IPS-18c (cell line): ENCODE data around the gene EIF4E3.

Source experiments
- H3K4me3 ChIP-seq: 2 replicates; pipeline ENCODE4 v1.7.0; 2013; ENCODE audit warnings: low read depth, mild to moderate bottlenecking, low read length, moderate library complexity; ENCODE audit not compliant: insufficient read depth
- H3K9me3 ChIP-seq: one replicate; pipeline ENCODE4 v1.6.1; 2013; ENCODE audit warnings: mild to moderate bottlenecking, low read length, moderate library complexity; ENCODE audit not compliant: control insufficient read depth, insufficient read depth

The EIF4E3 gene

DNA sequence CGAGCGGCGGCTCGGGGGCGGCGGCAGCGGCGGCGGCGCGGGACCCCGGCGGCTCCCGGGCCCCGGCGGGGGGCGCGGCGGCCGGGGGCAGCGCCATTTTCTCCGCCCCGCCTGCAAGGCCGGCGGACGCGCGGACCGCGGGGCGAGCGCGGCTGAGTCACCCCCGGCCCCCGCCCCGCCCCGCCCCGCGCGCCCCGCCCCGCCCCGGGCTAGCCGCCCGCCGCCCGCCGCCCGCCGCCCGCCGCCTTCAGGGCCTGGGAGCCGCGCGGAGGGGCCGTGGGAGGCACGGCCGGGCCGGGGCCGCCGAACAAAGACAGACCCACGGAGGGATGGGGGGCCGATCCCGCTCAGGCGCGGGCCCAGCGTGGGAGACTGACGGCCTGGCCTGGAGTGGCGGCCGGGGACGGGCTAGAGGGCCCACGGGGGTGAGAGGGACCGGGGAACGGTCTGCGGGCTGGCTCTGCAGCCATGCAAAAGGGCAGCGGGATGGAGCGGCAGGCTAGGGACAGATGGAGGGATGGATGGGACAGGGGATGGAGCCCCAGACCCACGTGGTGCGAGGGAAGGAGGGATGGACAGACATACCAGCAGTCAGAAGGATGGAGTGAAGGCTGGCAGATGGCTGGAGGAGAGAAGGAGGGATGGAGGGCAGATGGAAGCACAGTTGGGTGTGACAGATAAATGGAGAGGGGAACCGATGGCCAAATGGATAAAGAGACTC, at the start of gene EIF4E3:
EIF4E3 (minus strand) TSS at position 132 of the 721 bp plus-strand sequence; CDS start at position 97, 35 bp downstream.
- H3K4me3 ChIP-seq, result peak within 1 kb of the TSS; percentile 74
- no peaks in the 10 kb centered on the region for H3K9me3 ChIP-seq

DNA sequence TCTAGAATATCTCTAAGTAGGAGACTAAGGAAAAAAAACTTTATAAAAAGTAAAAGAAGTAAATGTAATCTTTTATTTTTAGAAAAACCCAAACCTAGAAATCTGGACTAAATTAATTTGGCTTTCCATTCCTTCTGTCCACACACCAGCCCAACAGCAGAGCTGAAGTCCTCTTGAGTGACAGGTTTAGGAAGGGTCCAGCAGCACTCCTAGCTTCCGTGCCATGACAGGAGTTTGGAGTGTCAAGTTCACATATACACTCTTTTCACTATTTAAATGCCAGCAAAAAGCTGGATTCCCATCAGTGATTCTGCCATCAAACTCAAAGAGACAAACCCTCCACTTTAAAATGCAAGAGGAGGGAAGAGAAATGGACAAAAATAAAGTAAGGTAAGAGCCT, 46.7 kb upstream of the EIF4E3 start:
- Histone ChIP-seq H3K4me3 (no peak overlapping the region), H3K9me3 (no peaks in the 10 kb centered on the region)

DNA sequence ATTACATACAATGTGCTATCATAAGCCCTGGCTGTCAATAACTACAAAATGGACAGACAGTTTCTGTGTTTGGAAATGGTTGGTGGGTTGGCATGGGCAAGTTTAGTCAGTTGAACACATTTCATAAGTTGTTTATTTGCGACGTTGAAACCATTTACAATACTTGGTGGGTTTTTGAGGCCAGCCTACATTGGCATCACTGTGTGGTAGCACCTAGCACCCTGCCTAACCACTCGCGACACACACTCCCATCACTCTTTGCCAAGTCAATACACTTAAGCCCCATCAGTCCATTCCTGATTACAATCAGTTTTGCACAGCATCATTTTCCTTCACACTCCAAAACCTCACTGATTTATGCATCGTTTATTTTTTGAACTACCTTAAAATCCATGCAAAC, 45.9 kb upstream of the EIF4E3 start:
- H3K4me3 ChIP-seq, result no peak overlapping the region
- H3K9me3 ChIP-seq, result no peaks in the 10 kb centered on the region

DNA sequence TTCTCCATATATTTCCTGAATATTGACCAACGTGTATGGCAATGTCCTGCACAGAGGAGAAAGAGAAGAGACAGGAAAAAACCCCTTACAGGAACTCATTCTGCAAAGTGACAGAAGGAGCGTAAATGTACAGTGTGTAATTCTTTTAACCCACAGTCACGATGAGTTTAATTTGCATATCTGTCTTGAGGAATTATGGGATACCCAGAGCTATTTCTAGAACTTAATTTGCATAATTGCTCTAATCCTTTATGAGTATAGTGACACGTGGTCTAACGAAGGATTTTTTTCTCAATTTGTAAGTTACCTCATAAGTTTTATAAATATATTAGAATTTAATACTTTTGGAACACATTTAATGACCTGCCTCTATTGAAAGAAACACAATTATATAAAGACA, 38.2 kb upstream of the EIF4E3 start:
- H3K9me3 ChIP-seq, result no peaks in the 10 kb centered on the region

DNA sequence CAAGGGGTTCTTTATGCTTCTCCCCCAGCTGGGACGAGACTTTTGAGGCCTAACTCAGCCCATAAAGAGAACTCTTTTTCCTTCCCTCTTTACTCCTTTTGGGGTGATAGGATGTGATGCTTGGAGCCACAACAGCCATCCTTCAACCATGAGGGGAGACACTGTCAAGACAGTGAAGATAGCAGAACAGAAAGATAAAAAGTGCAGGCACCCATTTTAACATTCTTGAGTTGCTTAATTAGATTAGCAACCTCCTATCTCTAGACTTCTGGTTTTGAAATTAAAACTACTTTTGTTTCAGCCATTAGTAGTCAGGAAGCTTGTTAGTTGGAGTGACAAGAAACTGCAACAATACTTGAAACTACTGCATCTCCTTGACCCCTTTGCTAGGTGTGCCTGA, 34.9 kb upstream of the EIF4E3 start:
- Histone ChIP-seq H3K9me3 (no peaks in the 10 kb centered on the region), H3K4me3 (no peak overlapping the region)

More for the DNA sequence above, 38.2 kb upstream of the EIF4E3 start:
- H3K4me3 ChIP-seq, result no peak overlapping the region

DNA sequence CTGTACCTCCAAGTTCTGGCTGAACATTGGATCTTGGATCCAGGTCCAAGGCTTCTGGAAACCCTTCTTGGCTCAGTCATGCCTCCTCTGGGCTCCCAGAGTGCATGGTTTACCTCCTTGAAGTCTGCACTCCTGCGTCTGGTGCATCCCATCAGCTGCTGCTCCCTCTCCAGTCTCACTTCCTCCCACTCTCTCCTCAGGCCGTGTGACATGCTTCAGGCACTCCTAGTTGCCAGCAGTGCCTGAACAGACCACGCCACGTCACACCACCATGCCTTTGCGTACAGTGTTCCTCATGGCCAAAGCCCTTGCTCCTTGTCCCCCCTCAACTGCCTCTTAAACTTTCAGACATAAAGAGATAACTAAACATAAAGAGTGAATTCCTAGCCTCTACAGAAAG, 34.2 kb upstream of the EIF4E3 start:
- no peak overlapping the region for H3K4me3 ChIP-seq
- no peaks in the 10 kb centered on the region for H3K9me3 ChIP-seq

DNA sequence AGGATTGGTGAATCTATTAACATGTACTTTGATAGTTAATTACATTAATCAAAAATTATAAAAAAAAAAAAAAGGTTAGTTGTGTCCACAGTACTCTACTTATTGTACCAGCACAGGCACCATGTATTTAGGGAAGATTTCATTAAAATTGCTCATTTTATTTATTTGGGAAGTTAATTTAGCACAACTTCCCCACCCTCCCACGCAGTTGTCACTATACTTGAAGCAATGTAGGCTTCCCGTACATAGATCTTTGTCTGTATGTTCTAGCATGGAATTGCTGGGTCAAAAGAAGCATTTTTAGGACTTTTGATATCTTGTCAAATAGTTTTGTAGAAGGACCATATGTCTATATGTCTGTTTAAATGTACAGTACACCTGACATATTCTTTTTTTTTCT, 32.9 kb upstream of the EIF4E3 start:
- H3K9me3 ChIP-seq, result no peaks in the 10 kb centered on the region
- no peak overlapping the region for H3K4me3 ChIP-seq

DNA sequence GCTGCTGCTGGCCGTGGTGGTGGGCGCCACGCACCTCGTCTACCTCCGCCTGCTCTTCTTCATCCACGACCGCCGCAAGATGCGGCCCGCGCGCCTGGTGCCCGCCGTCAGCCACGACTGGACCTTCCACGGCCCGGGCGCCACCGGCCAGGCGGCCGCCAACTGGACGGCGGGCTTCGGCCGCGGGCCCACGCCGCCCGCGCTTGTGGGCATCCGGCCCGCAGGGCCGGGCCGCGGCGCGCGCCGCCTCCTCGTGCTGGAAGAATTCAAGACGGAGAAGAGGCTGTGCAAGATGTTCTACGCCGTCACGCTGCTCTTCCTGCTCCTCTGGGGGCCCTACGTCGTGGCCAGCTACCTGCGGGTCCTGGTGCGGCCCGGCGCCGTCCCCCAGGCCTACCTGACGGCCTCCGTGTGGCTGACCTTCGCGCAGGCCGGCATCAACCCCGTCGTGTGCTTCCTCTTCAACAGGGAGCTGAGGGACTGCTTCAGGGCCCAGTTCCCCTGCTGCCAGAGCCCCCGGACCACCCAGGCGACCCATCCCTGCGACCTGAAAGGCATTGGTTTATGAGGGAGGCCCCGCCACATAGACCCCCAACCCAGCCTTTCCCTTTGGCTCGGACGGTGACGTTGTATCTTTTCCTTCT, 29.5 kb upstream of the EIF4E3 start:
- no peaks in the 10 kb centered on the region for H3K9me3 ChIP-seq
- H3K4me3 ChIP-seq, result peak overlapping the region; percentile 69; the same call in 1 of the 2 replicates

DNA sequence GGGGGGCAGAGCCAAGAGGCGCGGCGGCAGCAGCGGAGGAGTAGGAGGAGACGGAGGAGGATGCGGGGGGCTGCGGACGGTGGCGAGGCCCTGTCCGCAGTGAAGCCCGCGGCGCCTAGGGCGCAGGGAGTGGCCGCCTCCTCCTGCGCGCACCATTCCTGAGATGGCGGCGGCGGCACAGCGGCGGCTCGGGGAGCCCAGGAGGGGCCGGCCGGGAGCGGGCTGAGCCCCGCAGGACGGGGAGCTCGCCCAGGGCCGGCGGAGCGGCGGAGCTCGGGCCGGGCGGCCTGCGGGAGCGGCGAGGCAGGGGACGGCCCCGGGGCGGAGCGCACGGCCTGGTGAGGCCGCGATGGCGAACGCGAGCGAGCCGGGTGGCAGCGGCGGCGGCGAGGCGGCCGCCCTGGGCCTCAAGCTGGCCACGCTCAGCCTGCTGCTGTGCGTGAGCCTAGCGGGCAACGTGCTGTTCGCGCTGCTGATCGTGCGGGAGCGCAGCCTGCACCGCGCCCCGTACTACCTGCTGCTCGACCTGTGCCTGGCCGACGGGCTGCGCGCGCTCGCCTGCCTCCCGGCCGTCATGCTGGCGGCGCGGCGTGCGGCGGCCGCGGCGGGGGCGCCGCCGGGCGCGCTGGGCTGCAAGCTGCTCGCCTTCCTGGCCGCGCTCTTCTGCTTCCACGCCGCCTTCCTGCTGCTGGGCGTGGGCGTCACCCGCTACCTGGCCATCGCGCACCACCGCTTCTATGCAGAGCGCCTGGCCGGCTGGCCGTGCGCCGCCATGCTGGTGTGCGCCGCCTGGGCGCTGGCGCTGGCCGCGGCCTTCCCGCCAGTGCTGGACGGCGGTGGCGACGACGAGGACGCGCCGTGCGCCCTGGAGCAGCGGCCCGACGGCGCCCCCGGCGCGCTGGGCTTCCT, 28.8 kb upstream of the EIF4E3 start, which contains the start of gene GPR27:
GPR27 (plus strand) TSS at position 155 of the 909 bp plus-strand sequence; CDS start at position 350, 195 bp downstream.
- Histone ChIP-seq H3K9me3 (no peaks in the 10 kb centered on the region), H3K4me3 (peak within 1 kb of the TSS; percentile 69)

DNA sequence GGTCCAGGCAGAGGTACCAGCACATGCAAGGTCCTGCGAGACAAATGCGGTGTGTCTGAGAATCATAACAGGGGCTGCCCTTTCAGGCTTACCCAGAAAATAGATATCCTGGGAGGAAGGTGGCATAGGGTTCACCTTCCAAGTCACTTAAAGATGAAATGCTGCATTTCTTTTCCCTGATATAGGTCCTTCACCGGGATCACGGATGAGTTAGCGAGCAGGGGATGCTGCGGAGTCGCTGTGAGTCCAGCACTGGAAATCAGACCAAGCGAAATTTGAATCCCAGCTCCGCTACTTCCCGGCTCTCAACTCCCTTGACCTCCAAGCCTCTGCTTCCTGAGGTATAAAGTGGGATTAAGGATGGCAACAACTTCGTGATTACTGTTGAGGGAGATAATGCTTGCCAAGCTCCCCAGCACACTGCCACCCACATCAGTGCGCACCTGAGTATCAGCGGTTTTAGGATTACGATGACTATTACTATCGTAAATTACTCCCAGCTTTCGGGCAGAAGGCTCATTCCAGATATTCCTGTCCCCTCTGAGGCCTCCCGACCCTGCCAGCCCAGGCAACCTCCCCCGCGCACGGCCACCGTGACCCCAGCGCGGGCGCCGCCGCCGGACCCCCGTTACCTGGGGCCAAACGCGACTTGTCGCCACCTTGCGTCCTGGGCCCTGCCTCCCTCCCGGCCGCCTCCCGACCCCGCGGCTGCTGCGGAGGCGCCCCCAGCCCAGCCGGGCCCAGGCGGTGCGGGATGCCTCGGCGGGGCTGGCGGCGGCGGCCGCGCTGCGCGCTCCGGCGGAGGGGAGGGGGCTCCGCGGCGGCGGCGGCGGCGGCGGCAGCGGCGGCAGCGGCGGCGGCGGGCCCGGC, 27.9 kb upstream of the EIF4E3 start:
- Histone ChIP-seq H3K4me3 (peak overlapping the region; percentile 69), H3K9me3 (no peaks in the 10 kb centered on the region)

DNA sequence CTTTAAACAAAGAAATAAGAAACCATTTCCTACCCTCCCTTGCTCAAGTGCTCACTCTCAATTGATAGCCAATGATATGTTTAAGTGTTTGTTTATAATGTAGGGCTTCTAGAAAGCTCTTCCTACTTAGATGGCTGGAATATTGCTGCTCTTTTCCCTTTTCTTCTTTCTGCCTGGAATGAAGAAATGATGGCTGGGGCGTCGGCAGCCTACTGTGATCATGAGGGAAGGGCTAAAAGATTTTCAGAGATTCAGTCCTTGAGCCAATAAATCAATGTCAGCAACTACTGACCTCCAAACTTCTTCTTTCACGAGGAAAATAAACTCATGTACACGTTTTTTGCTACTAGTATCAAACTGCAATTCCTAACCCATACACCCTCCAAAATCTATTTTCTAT, 26.4 kb upstream of the EIF4E3 start:
- H3K9me3 ChIP-seq, result no peaks in the 10 kb centered on the region
- H3K4me3 ChIP-seq, result no peak overlapping the region

DNA sequence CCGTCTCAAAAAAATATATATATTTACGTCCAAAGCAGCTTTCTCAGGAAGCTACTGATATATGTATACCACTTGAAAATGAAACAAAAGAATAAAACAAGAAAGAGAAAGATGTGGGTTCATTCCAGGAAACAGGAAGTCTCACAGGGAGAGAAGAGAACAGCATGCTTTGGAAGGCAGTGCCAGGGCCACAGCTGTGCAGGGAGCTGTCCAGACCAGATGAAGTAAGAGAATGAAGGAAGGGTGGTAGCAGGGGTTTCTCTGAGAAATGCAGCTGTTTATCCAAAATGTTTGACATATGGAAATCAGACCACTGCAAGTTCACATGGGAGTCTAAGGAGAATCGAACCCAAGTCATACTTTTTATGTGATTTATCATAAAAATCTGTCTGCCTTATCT, 19.5 kb upstream of the EIF4E3 start:
- H3K9me3 ChIP-seq, result no peaks in the 10 kb centered on the region
- H3K4me3 ChIP-seq, result no peak overlapping the region

DNA sequence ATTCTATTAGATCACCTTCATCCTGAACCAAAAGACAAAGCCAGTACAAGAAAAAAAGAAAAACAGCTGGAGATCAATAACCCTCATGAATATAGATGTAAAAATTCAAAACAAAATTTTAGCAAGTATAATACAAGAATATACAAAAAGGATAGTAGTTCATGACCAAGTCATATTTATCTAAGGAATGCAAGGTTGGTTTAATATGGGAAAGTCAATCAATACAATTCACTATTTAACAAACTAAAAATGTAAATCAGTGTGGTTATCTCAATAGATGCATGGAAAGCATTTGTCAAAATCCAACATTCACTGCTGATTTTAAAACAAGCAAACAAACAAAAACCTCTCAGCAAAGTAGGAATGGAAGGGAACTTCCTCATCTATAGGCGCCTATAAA, 17.4 kb upstream of the EIF4E3 start:
- H3K4me3 ChIP-seq, result no peak overlapping the region

DNA sequence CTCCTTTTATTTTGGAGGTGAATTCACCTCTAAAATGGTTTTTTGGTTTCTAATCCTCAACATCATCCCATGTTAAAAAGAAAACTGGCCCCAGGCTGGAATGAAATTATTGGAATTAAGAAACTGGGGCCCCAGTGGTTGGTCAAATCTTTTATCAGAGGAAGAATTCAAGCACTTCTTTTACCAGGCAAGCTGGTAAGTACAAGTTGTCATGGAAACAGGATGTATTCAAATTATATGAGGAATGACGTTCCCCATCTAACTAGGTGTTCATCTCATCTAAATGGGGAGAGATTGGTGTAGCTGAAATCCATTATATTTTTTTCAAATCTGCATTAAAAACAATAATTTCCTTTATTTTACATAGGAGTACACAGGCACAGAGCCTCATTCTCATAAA, 9.7 kb upstream of the EIF4E3 start:
- no peaks in the 10 kb centered on the region for H3K9me3 ChIP-seq

More for the DNA sequence above, 17.4 kb upstream of the EIF4E3 start:
- H3K9me3 ChIP-seq, result no peaks in the 10 kb centered on the region

DNA sequence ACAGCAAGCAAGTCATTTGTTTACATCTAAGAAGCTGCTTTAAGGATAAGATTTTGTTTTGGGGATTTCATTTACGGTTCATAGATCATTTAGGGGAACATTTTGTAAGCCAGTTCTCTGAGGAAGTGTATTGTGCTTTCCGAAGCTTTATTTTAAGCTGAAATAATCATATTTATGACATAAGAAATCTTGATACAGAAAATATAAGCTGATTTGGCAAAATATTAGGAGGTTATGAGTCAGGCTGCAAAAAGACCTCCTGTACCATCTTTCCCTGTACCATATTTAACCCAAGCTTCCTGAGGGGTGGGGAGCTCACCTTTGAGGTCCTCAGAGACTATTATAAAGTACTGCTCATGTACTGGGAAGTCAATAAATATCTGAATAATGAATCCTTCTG, 8.1 kb upstream of the EIF4E3 start:
- no peaks in the 10 kb centered on the region for H3K9me3 ChIP-seq
- no peak overlapping the region for H3K4me3 ChIP-seq

More for the DNA sequence above, 9.7 kb upstream of the EIF4E3 start:
- no peak overlapping the region for H3K4me3 ChIP-seq

DNA sequence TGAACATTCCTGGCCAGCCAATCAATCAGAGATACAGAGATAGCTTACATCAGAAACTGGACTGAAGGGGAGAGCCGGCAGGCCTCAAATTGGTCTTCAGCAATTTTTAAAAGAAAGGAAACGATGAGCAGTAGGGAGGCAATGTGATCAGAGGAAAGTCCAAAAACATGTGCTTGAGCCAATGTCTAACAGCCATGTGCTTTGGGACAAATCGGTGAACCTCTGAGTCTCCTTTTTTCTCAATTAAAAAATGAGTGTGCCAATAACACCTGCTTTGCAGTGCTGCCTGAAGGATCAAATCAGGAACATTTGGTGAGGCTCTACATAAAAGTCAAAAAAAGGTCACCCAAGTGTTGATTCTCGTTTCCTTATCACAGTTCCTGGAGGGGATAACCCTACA, 7.4 kb upstream of the EIF4E3 start:
- H3K9me3 ChIP-seq, result no peaks in the 10 kb centered on the region

More for the DNA sequence above, 7.4 kb upstream of the EIF4E3 start:
- H3K4me3 ChIP-seq, result no peak overlapping the region
